Mucosa of descending colon (tissue), 3 donors: ENCODE measurements around the gene PAIP1. TPM values are rescaled to one million over a fixed set of nuclear protein-coding genes. Genes with fewer than 3 reads are reported as not detected.
A peak's percentile ranks its signal among the peaks of the same experiment; 100 is the strongest.

Experiments
- ATAC-seq: fragments of 200-7000 bp; cut with Tn5 transposase; one replicate; pipeline ENCODE4 v1.9.1; 2020; ENCODE audit warnings: mild to moderate bottlenecking, moderate library complexity
- DNase-seq, 3 donors: peaks; one replicate each; pipeline ENCODE4 v3.0.0-alpha.2; 2020
- H3K36me3 ChIP-seq: fragments of 200-600 bp; one replicate; pipeline ENCODE4 v1.8.0; 2021; ENCODE audit warnings: low read depth, mild to moderate bottlenecking
- H3K4me1 ChIP-seq: fragments of 200-600 bp; one replicate; pipeline ENCODE4 v1.8.0; 2021; ENCODE audit warnings: low read depth, mild to moderate bottlenecking
- H3K4me3 ChIP-seq: fragments of 200-600 bp; one replicate; pipeline ENCODE4 v1.8.0; 2021; ENCODE audit warnings: mild to moderate bottlenecking
- H3K9me3 ChIP-seq: fragments of 200-600 bp; one replicate; pipeline ENCODE4 v1.8.0; 2021; ENCODE audit warnings: mild to moderate bottlenecking
- CTCF ChIP-seq: fragments of 200-600 bp; IDR thresholded peaks from one replicate; pipeline ENCODE4 v1.8.0; 2022; ENCODE audit warnings: antibody characterized with exemption, mild to moderate bottlenecking
- intact Hi-C, 2 donors: fragments of 100-400 bp; cut with DNase I in 1 of 2; cut with micrococcal nuclease in 1 of 2; formaldehyde crosslinking; loops; one replicate each; pipeline versions ENCODE4 v1.11.0 to v1.11.1; 2022; cut with DNase I, micrococcal nuclease
- long read RNA-seq, 2 donors: library from polyadenylated mRNA; unstranded; transcript quantifications; one replicate each; pipeline ENCODE4 v2.0.0, GENCODE V29; 2019 to 2021
- total RNA-seq, 3 donors: library from RNA; stranded (reverse); fragmentation: NEBNext Ultra II Directional in 2 of 3; extraction: Animal tissue kit (Norgen Biotek cat#: 25700) in 2 of 3; gene quantifications; one replicate each; pipeline versions ENCODE4 v1.2.1 to v1.2.4, GENCODE V29; 2021 to 2023
- donor health status: DM: no; HTN: no; CAD: no; lungs with moderate emphysema.
- donor health status: DM: no; HTN: no; CAD: no.
- donor health status: DM: no; HTN: yes; CAD: no.

PAIP1 gene
- 10 to 100 TPM; 54.0 to 83.5 (median 57.8) TPM for total RNA-seq
- long read RNA-seq, donor 1, transcript PAIP1-203 (11 exons, 1,734 nt): minor isoform, 64 of 205 reads
- long read RNA-seq, donor 1, transcript PAIP1-201 (11 exons, 2,782 nt): major isoform, 124 of 205 reads
- long read RNA-seq, donor 1, partial matches to known transcripts: 5 of 205 reads
- long read RNA-seq, donor 1, other reads (novel, unspliced or antisense): 11 of 205 reads
- long read RNA-seq, donor 2, transcript PAIP1-203 (11 exons, 1,734 nt): major isoform, 21 of 47 reads
- long read RNA-seq, donor 2, transcript PAIP1-201 (11 exons, 2,782 nt): minor isoform, 17 of 47 reads
- long read RNA-seq, donor 2, partial matches to known transcripts: 6 of 47 reads
- long read RNA-seq, donor 2, other reads (novel, unspliced or antisense): 2 of 47 reads

GRCh38 chr5:43556857-43557542 is at the start of gene PAIP1:
Gene PAIP1 (minus strand): TSS chr5:43557077. CDS start chr5:43556846, 231 bp downstream.
- Histone ChIP-seq H3K4me3 (peak within 1 kb of the TSS; percentile 87), H3K9me3 (no peaks in the 10 kb centered on the region), H3K4me1 (peaks cover 22% of the 10 kb centered on the region), H3K36me3 (no peaks in the 10 kb centered on the region)
- ATAC-seq (peak; percentile 93), DNase-seq (peak; percentile 85 to 91 (median 90))
- intact Hi-C loops: no loop called here
- TF ChIP-seq CTCF: peak; percentile 73

GRCh38 chr5:43606351-43606750 is 49.5 kb upstream of the PAIP1 start:
- DNase-seq: no peak
- H3K9me3 ChIP-seq: no peaks in the 10 kb centered on the region
- no peaks in the 10 kb centered on the region for H3K4me1 ChIP-seq
- H3K4me3 ChIP-seq: no peak overlapping the region
- no peak for ATAC-seq
- intact Hi-C loops: no loop called here
- no peak for TF ChIP-seq CTCF
- no peaks in the 10 kb centered on the region for H3K36me3 ChIP-seq

- Histone ChIP-seq H3K4me1 (no peaks in the 10 kb centered on the region), H3K9me3 (no peaks in the 10 kb centered on the region), H3K4me3 (no peak overlapping the region), H3K36me3 (no peaks in the 10 kb centered on the region)
- no peak for DNase-seq
- ATAC-seq: no peak
- TF ChIP-seq CTCF: no peak
- intact Hi-C loops: no loop called here
Observed at GRCh38 chr5:43604699-43605098, 47.8 kb upstream of the PAIP1 start.

- Histone ChIP-seq H3K4me3 (peak overlapping the region; percentile 37), H3K36me3 (no peaks in the 10 kb centered on the region), H3K4me1 (no peaks in the 10 kb centered on the region), H3K9me3 (no peaks in the 10 kb centered on the region)
- ATAC-seq (peak; percentile 86), DNase-seq (peak; percentile 75 to 87 (median 78))
- TF ChIP-seq CTCF: no peak
- intact Hi-C loops: no loop called here
Observed at GRCh38 chr5:43603344-43604217, 46.7 kb upstream of the PAIP1 start.
